ENCODE results near the gene GDPGP1.
"Not testable (repeated sequence)": the region's sequence is repeated elsewhere in the genome, so short reads cannot be mapped to it uniquely, and the experiment has no call there.

The GDPGP1 gene

GRCh38 chr15:90266485-90266884 is 32.5 kb downstream of the GDPGP1 start:
- no peak for DNase-seq (ENCODE audit: insufficient read length, low spot score)
- TF ChIP-seq PAX5 (IDR thresholded peaks at IDR 0.05; ENCODE audit: insufficient read depth, low read length, severe bottlenecking) (no peak), POU2F2 (IDR thresholded peaks at IDR 0.05; ENCODE audit: low read depth, low read length) (no peak), POLR2AphosphoS5 (IDR thresholded peaks at IDR 0.05; ENCODE audit: low read depth, low read length) (no peak), POLR2A (IDR thresholded peaks at IDR 0.05; ENCODE audit: low read depth, low read length) (no peak), TAF1 (IDR thresholded peaks at IDR 0.05; ENCODE audit: low read depth, low read length) (no peak), SPI1 (IDR thresholded peaks at IDR 0.05; ENCODE audit: low read depth, low read length) (no peak)
- no peak for FAIRE-seq

DNA sequence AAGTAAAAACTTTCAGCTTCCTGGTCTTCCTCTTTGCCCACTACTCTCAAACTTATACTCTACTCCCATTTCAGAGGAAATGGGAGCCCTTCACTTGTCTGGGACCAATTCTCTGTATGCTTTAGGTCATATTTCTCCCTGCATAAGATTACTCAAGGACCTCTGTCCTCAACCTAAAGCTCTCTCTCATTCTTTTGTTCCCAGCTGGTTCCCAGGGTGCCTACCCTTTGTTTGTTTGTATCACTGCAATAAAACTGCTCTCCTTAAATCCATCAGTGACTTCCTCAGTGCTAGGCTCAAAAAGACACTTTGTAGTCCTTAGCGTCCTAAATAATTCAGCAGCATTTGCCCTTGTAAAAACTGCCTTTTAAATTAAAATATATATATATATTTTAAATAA is 34.4 kb downstream of the GDPGP1 start:
- no peak for FAIRE-seq
- DNase-seq (ENCODE audit: insufficient read length, low spot score): no peak
- TF ChIP-seq PAX5 (IDR thresholded peaks at IDR 0.05; ENCODE audit: insufficient read depth, low read length, severe bottlenecking) (no peak), POLR2AphosphoS5 (IDR thresholded peaks at IDR 0.05; ENCODE audit: low read depth, low read length) (no peak), TAF1 (IDR thresholded peaks at IDR 0.05; ENCODE audit: low read depth, low read length) (no peak), POLR2A (IDR thresholded peaks at IDR 0.05; ENCODE audit: low read depth, low read length) (no peak), POU2F2 (IDR thresholded peaks at IDR 0.05; ENCODE audit: low read depth, low read length) (no peak), SPI1 (IDR thresholded peaks at IDR 0.05; ENCODE audit: low read depth, low read length) (no peak)

DNA sequence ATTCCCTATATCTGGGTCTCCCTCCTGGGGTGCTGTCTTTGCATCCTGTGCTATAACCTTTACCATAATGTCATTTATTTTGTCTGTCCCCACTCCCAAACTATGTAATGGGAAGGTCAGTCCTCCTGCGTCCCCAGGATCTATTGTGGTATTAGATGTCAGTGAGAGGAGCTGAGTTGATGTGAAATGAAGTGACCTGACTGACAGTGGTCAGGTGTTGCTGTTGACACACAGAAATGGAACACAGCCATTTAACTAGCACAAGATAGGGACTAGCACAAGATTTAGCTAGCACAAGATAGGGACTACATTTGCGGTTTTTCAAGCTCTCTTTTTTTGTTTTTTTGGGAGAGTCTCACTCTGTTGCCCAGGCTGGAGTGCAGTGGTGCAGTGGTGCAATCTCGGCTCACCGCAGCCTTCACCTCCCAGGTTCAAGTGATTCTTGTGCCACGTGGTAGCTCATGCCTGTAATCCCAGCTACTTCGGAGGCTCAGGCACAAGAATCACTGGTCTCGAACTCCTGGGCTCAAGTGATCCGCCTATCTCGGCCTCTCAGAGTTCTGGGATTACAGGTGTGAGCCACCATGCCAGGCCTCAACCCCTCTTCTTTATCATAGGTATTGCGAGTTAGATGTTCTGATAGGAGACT is 36.6 kb downstream of the GDPGP1 start:
- FAIRE-seq (no peak), DNase-seq (ENCODE audit: insufficient read length, low spot score) (no peak)
- TF ChIP-seq POLR2AphosphoS5 (IDR thresholded peaks at IDR 0.05; ENCODE audit: low read depth, low read length): no peak
- no peak for TF ChIP-seq POLR2A (IDR thresholded peaks at IDR 0.05; ENCODE audit: low read depth, low read length)
- TF ChIP-seq TAF1 (IDR thresholded peaks at IDR 0.05; ENCODE audit: low read depth, low read length): no peak
- TF ChIP-seq POU2F2 (IDR thresholded peaks at IDR 0.05; ENCODE audit: low read depth, low read length): no peak
- no peak for TF ChIP-seq PAX5 (IDR thresholded peaks at IDR 0.05; ENCODE audit: insufficient read depth, low read length, severe bottlenecking)
- no peak for TF ChIP-seq SPI1 (IDR thresholded peaks at IDR 0.05; ENCODE audit: low read depth, low read length)

DNA sequence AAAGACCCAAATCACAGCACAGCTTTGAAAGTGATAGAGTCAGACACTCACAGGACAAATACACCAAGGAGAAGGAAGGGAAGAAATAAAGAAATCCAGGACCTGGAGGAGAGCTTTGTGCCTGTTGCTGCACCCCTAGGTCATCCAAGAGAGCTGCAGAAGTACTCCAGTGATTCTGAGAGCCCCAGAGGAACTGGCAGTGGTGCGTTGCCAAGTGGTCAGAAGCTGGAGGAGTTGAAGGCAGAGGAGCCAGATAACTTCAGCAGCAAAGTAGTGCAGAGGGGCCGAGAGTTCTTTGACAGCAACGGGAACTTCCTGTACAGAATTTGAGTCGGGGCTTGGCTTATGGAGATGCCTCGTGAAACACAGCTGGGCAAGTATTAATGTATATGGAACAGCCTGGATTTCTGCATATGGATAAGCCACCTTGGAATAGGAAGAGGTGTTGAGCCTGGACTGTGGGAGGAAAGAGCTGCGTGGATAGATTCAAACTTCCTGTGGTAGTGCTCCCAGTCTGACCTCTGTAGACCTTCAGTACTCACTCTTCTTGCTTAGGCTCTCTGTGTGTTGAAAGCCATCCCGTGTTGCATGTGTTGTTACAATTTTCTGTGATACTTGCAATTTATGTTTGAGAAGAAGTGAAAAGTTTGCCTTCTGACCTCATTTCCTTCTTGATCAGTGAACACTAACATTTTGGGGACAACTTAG is 37.6 kb downstream of the GDPGP1 start:
- FAIRE-seq: no peak

GRCh38 chr15:90278467-90278866 is 44.5 kb downstream of the GDPGP1 start:
- not testable (repeated sequence) for DNase-seq (ENCODE audit: insufficient read length, low spot score); FAIRE-seq

More for the DNA sequence above, 37.6 kb downstream of the GDPGP1 start:
- no peak for DNase-seq (ENCODE audit: insufficient read length, low spot score)
- TF ChIP-seq POLR2AphosphoS5 (IDR thresholded peaks at IDR 0.05; ENCODE audit: low read depth, low read length) (no peak), SPI1 (IDR thresholded peaks at IDR 0.05; ENCODE audit: low read depth, low read length) (no peak)

DNA sequence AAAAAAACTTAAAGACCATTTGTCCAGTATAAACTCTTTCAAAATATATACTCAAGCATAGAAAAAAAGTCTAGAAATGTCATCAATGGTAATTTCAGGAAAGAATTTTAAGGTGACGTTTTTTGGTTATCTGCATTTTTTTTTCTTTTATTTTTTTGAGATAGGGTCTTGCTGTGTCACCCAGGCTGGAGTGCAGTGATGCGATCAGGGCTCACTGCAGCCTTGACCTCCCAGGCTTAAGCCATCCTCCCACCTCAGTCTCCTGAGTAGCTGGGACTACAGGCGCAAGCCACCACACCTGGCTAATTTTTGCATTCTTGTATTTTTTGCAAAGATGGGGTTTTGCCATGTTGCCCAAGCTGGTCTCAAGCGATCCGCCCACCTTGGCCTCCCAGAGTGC is 46.7 kb downstream of the GDPGP1 start:
- FAIRE-seq; DNase-seq (ENCODE audit: insufficient read length, low spot score): not testable (repeated sequence)

GRCh38 chr15:90281637-90282036 is 47.6 kb downstream of the GDPGP1 start:
- FAIRE-seq; DNase-seq (ENCODE audit: insufficient read length, low spot score): not testable (repeated sequence)

DNA sequence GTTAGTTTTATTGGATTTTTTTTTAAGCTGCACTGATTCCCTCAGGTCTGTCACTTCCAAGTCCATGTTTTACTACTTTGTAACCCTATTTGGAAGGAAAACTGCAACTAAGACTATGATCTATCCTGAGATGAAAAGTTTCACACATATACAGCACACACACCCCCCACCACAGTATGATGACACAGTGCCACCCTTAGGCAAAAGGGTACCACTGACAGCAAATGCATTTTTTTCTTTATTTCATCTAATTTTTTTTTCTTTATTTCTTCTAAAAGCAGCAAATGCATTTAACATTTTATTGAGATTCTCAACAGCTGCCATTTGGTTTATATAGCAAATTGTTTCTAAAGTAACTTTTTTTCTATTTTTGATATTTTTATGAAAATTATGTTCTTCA is 52.7 kb downstream of the GDPGP1 start:
- FAIRE-seq (peak; percentile 78), DNase-seq (ENCODE audit: insufficient read length, low spot score) (no peak)
- TF ChIP-seq TAF1 (IDR thresholded peaks at IDR 0.05; ENCODE audit: low read depth, low read length): no peak
- TF ChIP-seq POU2F2 (IDR thresholded peaks at IDR 0.05; ENCODE audit: low read depth, low read length): no peak
- TF ChIP-seq POLR2A (IDR thresholded peaks at IDR 0.05; ENCODE audit: low read depth, low read length): no peak
- no peak for TF ChIP-seq POLR2AphosphoS5 (IDR thresholded peaks at IDR 0.05; ENCODE audit: low read depth, low read length)
- TF ChIP-seq PAX5 (IDR thresholded peaks at IDR 0.05; ENCODE audit: insufficient read depth, low read length, severe bottlenecking): no peak
- no peak for TF ChIP-seq SPI1 (IDR thresholded peaks at IDR 0.05; ENCODE audit: low read depth, low read length)

GRCh38 chr15:90287101-90287500 is 53.1 kb downstream of the GDPGP1 start:
- TF ChIP-seq POLR2A (IDR thresholded peaks at IDR 0.05; ENCODE audit: low read depth, low read length): no peak
- no peak for TF ChIP-seq PAX5 (IDR thresholded peaks at IDR 0.05; ENCODE audit: insufficient read depth, low read length, severe bottlenecking)
- TF ChIP-seq POLR2AphosphoS5 (IDR thresholded peaks at IDR 0.05; ENCODE audit: low read depth, low read length): no peak
- no peak for TF ChIP-seq TAF1 (IDR thresholded peaks at IDR 0.05; ENCODE audit: low read depth, low read length)
- TF ChIP-seq POU2F2 (IDR thresholded peaks at IDR 0.05; ENCODE audit: low read depth, low read length): no peak
- no peak for TF ChIP-seq SPI1 (IDR thresholded peaks at IDR 0.05; ENCODE audit: low read depth, low read length)
- no peak for FAIRE-seq
- no peak for DNase-seq (ENCODE audit: insufficient read length, low spot score)

DNA sequence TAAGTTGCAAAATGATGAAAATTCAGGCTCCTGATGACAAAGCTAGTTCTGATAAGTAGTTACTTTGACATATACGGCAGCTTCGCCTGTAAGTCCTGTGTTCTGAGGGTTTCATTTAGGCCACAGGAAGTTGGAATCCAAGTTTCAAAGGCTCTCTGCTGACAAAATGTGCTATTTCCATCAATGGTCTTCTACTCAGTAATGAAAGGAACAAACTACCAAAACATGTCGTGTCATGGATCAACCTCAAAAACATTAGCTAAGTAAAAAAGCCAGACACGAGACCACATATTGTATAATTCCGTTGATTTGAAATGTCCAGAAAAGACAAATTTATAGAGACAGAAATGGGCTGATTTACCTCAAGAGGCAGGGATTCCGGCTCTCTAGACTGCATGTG is 53.9 kb downstream of the GDPGP1 start:
- no peak for TF ChIP-seq POU2F2 (IDR thresholded peaks at IDR 0.05; ENCODE audit: low read depth, low read length)
- no peak for TF ChIP-seq POLR2A (IDR thresholded peaks at IDR 0.05; ENCODE audit: low read depth, low read length)
- no peak for TF ChIP-seq PAX5 (IDR thresholded peaks at IDR 0.05; ENCODE audit: insufficient read depth, low read length, severe bottlenecking)
- no peak for TF ChIP-seq TAF1 (IDR thresholded peaks at IDR 0.05; ENCODE audit: low read depth, low read length)
- TF ChIP-seq SPI1 (IDR thresholded peaks at IDR 0.05; ENCODE audit: low read depth, low read length): no peak
- TF ChIP-seq POLR2AphosphoS5 (IDR thresholded peaks at IDR 0.05; ENCODE audit: low read depth, low read length): no peak
- FAIRE-seq: no peak
- no peak for DNase-seq (ENCODE audit: insufficient read length, low spot score)
